MM.1S (cell line): ENCODE measurements around the gene GATA6.

Source experiments
- DNase-seq: peaks from one replicate; pipeline ENCODE4 v3.0.0-alpha.2; 2015
- H2AFZ ChIP-seq: fragments of 300-600 bp; sonication (generic); 2 replicates; pipeline ENCODE4 v1.6.0; 2016; ENCODE audit warnings: antibody characterized with exemption, low read length
- H3F3A ChIP-seq: fragments of 300-600 bp; sonication (generic); 2 replicates; pipeline ENCODE4 v1.6.1; 2016; ENCODE audit warnings: mild to moderate bottlenecking, antibody characterized with exemption, low read length, moderate library complexity, mixed read lengths; ENCODE audit not compliant: insufficient read depth
- H3K27ac ChIP-seq: fragments of 300-600 bp; sonication (generic); 2 replicates; pipeline ENCODE4 v1.5.1; 2016; ENCODE audit warnings: mild to moderate bottlenecking, low read length
- H3K27me3 ChIP-seq: fragments of 300-600 bp; sonication (generic); replicated peaks from 2 replicates; pipeline ENCODE4 v1.6.0; 2016; ENCODE audit warnings: low read length; ENCODE audit not compliant: insufficient read depth
- H3K36me3 ChIP-seq: fragments of 300-600 bp; sonication (generic); replicated peaks from 2 replicates; pipeline ENCODE4 v1.6.1; 2016; ENCODE audit warnings: mild to moderate bottlenecking, low read length, mixed read lengths; ENCODE audit not compliant: insufficient read depth
- H3K4me1 ChIP-seq: fragments of 300-600 bp; sonication (generic); 2 replicates; pipeline ENCODE4 v1.6.1; 2016; ENCODE audit warnings: low read length, mixed read lengths
- H3K4me2 ChIP-seq: fragments of 300-600 bp; sonication (generic); 2 replicates; pipeline ENCODE4 v1.6.0; 2016; ENCODE audit warnings: low read depth, low read length
- H3K4me3 ChIP-seq: fragments of 300-600 bp; sonication (generic); 2 replicates; pipeline ENCODE4 v1.5.1; 2016; ENCODE audit warnings: low read length, mixed read lengths
- H3K79me2 ChIP-seq: fragments of 300-600 bp; sonication (generic); 2 replicates; pipeline ENCODE4 v1.6.1; 2016; ENCODE audit warnings: mixed run types, low read length, mixed read lengths
- H3K9ac ChIP-seq: fragments of 300-600 bp; sonication (generic); 2 replicates; pipeline ENCODE4 v1.6.1; 2016; ENCODE audit warnings: low read length, mixed read lengths
- H3K9me2 ChIP-seq: fragments of 300-600 bp; sonication (generic); replicated peaks from 2 replicates; pipeline ENCODE4 v1.6.1; 2016; ENCODE audit warnings: mild to moderate bottlenecking, low read length, mixed read lengths; ENCODE audit not compliant: insufficient read depth
- H3K9me3 ChIP-seq: fragments of 300-600 bp; sonication (generic); replicated peaks from 2 replicates; pipeline ENCODE4 v1.6.1; 2016; ENCODE audit warnings: mild to moderate bottlenecking, low read length, mixed read lengths; ENCODE audit not compliant: insufficient read depth
- H4K20me1 ChIP-seq: fragments of 300-600 bp; sonication (generic); 2 replicates; pipeline ENCODE4 v1.6.1; 2016; ENCODE audit warnings: mild to moderate bottlenecking, low read length, moderate library complexity, mixed read lengths; ENCODE audit not compliant: insufficient read depth
- EZH2 ChIP-seq: fragments of 300-600 bp; sonication (generic); optimal IDR thresholded peaks from 2 replicates; pipeline ENCODE3; 2017; ENCODE audit warnings: low read depth, mild to moderate bottlenecking, antibody characterized with exemption, low read length, mixed read lengths
- EZH2phosphoT487 ChIP-seq: fragments of 300-600 bp; sonication (generic); IDR thresholded peaks from 2 replicates; pipeline ENCODE4 v1.6.1; 2018; ENCODE audit warnings: antibody characterized with exemption, low read length
- TF ChIP-seq, protein P1 (sequence below): fragments of 300-600 bp; sonication (generic); IDR thresholded peaks from 2 replicates; pipeline ENCODE4 v1.5.1; 2016; ENCODE audit warnings: antibody characterized with exemption, low read length, mixed read lengths

Gene GATA6

DNA sequence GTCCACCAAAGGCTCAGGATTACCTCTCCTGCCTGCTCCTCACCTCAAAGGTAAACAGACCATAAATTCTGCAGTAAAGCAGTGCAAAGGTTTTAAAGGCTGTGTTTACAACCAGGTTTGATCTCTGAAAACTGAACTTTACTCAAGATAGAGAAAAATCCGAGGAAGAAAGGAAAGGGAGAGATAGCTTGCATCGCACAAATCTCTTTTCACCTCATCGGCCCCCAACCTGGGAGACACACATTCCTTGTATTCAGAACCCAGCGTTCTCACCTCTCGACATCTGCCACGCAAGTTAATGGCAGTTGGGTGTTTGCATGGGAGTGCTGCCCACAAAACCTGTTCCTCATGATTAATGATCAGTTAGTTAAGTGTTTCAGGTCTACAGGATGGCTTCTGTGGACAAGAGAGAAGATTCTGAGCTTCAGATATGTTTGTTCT, 72.6 kb downstream of the GATA6 start:
- Histone ChIP-seq H3K9me3 (no peaks in the 10 kb centered on the region), H3K27me3 (no peaks in the 10 kb centered on the region), H3F3A (no peaks in the 10 kb centered on the region), H3K9me2 (no peaks in the 10 kb centered on the region), H3K79me2 (no peaks in the 10 kb centered on the region), H3K4me1 (no peaks in the 10 kb centered on the region), H3K4me3 (no peak overlapping the region), H3K9ac (no peak overlapping the region), H3K27ac (no peak overlapping the region), H2AFZ (no peak overlapping the region), H3K4me2 (no peak overlapping the region), H4K20me1 (no peaks in the 10 kb centered on the region), H3K36me3 (no peaks in the 10 kb centered on the region)
- DNase-seq: no peak
- TF ChIP-seq EZH2phosphoT487 (no peak), EZH2 (no peak)
- TF ChIP-seq, protein P1, sequence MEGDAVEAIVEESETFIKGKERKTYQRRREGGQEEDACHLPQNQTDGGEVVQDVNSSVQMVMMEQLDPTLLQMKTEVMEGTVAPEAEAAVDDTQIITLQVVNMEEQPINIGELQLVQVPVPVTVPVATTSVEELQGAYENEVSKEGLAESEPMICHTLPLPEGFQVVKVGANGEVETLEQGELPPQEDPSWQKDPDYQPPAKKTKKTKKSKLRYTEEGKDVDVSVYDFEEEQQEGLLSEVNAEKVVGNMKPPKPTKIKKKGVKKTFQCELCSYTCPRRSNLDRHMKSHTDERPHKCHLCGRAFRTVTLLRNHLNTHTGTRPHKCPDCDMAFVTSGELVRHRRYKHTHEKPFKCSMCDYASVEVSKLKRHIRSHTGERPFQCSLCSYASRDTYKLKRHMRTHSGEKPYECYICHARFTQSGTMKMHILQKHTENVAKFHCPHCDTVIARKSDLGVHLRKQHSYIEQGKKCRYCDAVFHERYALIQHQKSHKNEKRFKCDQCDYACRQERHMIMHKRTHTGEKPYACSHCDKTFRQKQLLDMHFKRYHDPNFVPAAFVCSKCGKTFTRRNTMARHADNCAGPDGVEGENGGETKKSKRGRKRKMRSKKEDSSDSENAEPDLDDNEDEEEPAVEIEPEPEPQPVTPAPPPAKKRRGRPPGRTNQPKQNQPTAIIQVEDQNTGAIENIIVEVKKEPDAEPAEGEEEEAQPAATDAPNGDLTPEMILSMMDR: no peak

DNA sequence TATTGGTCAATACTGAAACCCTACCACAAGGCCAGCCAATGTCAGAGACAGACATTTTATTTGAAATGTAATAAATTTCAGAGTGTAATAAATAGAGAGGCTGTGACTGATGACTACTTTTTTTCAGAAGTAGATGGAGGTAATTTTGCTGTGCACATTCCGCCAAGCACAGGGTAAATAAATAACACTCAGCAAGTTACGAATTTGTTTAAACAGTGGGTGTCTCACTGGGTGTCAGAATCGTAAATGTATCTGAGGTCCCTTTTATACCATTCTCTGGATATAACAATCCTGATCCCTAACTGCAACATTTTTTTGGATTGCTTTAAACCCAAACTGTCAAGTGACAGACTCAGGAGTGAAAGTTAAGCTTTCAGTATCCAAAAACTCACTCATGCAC, 74.1 kb downstream of the GATA6 start:
- H4K20me1 ChIP-seq: no peaks in the 10 kb centered on the region
- no peak for TF ChIP-seq EZH2phosphoT487
- TF ChIP-seq, protein P1: no peak
- no peak for TF ChIP-seq EZH2
- no peak overlapping the region for H2AFZ ChIP-seq
- no peaks in the 10 kb centered on the region for H3F3A ChIP-seq
- no peak overlapping the region for H3K27ac ChIP-seq
- no peaks in the 10 kb centered on the region for H3K9me3 ChIP-seq
- H3K79me2 ChIP-seq: no peaks in the 10 kb centered on the region
- DNase-seq: no peak
- H3K36me3 ChIP-seq: no peaks in the 10 kb centered on the region
- H3K4me3 ChIP-seq: no peak overlapping the region
- H3K9ac ChIP-seq: no peak overlapping the region
- H3K9me2 ChIP-seq: no peaks in the 10 kb centered on the region
- H3K27me3 ChIP-seq: no peaks in the 10 kb centered on the region
- no peak overlapping the region for H3K4me2 ChIP-seq
- no peaks in the 10 kb centered on the region for H3K4me1 ChIP-seq

DNA sequence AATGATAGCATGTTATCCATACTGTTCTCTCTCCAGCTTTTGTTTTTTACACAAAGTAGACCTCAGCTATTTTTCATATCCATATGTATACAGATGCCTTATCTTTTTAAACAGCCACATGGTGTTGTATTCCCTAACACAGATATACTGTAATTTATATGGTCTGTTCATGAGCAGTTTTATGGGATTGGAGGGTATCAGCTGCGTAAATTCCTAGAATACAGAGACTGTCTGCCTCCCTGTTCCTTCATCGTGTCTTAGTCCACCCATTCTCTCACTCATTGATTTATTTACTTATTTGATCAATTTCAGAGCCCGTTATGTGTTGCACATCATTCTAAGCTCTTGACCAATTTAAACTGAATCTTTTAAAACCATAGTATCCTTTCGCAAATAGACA, 80.6 kb downstream of the GATA6 start:
- no peak for TF ChIP-seq EZH2phosphoT487
- no peak for TF ChIP-seq EZH2
- TF ChIP-seq, protein P1: no peak

More for the DNA sequence above, 80.6 kb downstream of the GATA6 start:
- Histone ChIP-seq H3K27ac (no peak overlapping the region), H3F3A (no peaks in the 10 kb centered on the region), H3K9me2 (no peaks in the 10 kb centered on the region), H3K79me2 (no peaks in the 10 kb centered on the region), H2AFZ (no peak overlapping the region), H3K4me3 (no peak overlapping the region), H3K4me1 (no peaks in the 10 kb centered on the region), H3K27me3 (no peaks in the 10 kb centered on the region), H4K20me1 (no peaks in the 10 kb centered on the region), H3K36me3 (no peaks in the 10 kb centered on the region), H3K9ac (no peak overlapping the region), H3K4me2 (no peak overlapping the region), H3K9me3 (no peaks in the 10 kb centered on the region)
- no peak for DNase-seq
